Sigmoid colon (tissue), 4 donors: ENCODE data around the gene ADSL.

Experiments
- CTCF ChIP-seq, 4 experiments: fragments of 450-650 bp in 3 of 4; fragments of 200-600 bp in 1 of 4; IDR thresholded peaks; one replicate each; pipeline ENCODE4 v1.5.1; 2016 to 2019; ENCODE audit warnings: antibody characterized with exemption in 4 of 4, mild to moderate bottlenecking in 3 of 4, moderate library complexity in 2 of 4
- EP300 ChIP-seq, 4 donors: sonication (generic); formaldehyde crosslinking; IDR thresholded peaks; one replicate each; pipeline ENCODE4 v1.6.1; 2017; ENCODE audit warnings: antibody characterized with exemption in 4 of 4
- POLR2A ChIP-seq, 2 donors: fragments of 450-650 bp; IDR thresholded peaks; one replicate each; pipeline ENCODE4 v1.6.1; 2016; ENCODE audit warnings: antibody characterized with exemption in 2 of 2, mild to moderate bottlenecking in 2 of 2, moderate library complexity in 2 of 2
- POLR2AphosphoS5 ChIP-seq, 4 donors: sonication (generic); formaldehyde crosslinking; IDR thresholded peaks; one replicate each; pipeline ENCODE4 v1.6.1; 2017; ENCODE audit warnings: antibody characterized with exemption in 4 of 4

GRCh38 chr22:40412441-40412840 lies 66.1 kb downstream of the ADSL start:
- no peak for TF ChIP-seq CTCF (IDR thresholded peaks at IDR 0.05)
- no peak for TF ChIP-seq POLR2AphosphoS5 (IDR thresholded peaks at IDR 0.05)
- no peak for TF ChIP-seq EP300 (IDR thresholded peaks at IDR 0.05)
- no peak for TF ChIP-seq POLR2A (IDR thresholded peaks at IDR 0.05)
